SK-N-SH (cell line): Measurements from ENCODE around the gene AUTS2. TPM values are rescaled to one million over a fixed set of nuclear protein-coding genes. Genes with fewer than 3 reads are reported as not detected.

Experiments used
- CTCF ChIA-PET: fragments of 300-600, 350-600 bp; formaldehyde crosslinking; extraction: SDS; loops from one replicate; lab custom pipeline; 2021; lab: Yijun Ruan, JAX
- POLR2A ChIA-PET: fragments of 350-600 bp; sonication (Branson Sonifier 250); formaldehyde crosslinking; extraction: SDS; loops from one replicate; lab custom pipeline; 2020; ENCODE audit warnings: antibody characterized with exemption, inconsistent platforms; lab: Yijun Ruan, JAX
- DNase-seq: peaks from one replicate; pipeline ENCODE4 v3.0.0; 2012
- H2AFZ ChIP-seq: fragments of 200-600 bp; sonication (generic); 2 replicates; pipeline ENCODE4 v1.8.1; 2016; ENCODE audit warnings: antibody characterized with exemption, mild to moderate bottlenecking, low read depth
- H3F3A ChIP-seq: fragments of 200-600 bp; sonication (generic); replicated peaks from 2 replicates; pipeline ENCODE3; 2016; ENCODE audit warnings: antibody characterized with exemption, mild to moderate bottlenecking; ENCODE audit not compliant: insufficient read depth
- H3K27ac ChIP-seq, 2 experiments: fragments of 200-500 bp in 1 of 2; fragments of 200-600 bp in 1 of 2; sonication (Bioruptor generic) in 1 of 2; sonication (generic), shearing (Covaris generic) in 1 of 2; 2 replicates each; pipeline versions ENCODE4 v1.5.1 to v1.6.1; 2014 to 2016; ENCODE audit warnings: low read depth in 2 of 2, inconsistent platforms in 1 of 2, low read length in 1 of 2, mild to moderate bottlenecking in 1 of 2, mixed read lengths in 1 of 2
- H3K27me3 ChIP-seq: fragments of 200-600 bp; sonication (generic), shearing (Covaris generic); 2 replicates; pipeline ENCODE4 v1.6.1; 2016; ENCODE audit warnings: mixed run types; ENCODE audit not compliant: insufficient read depth
- H3K36me3 ChIP-seq, 2 experiments: fragments of 200-500 bp in 1 of 2; fragments of 200-600 bp in 1 of 2; sonication (Bioruptor generic) in 1 of 2; sonication (generic) in 1 of 2; replicated peaks in 1 of 2; 2 replicates each; pipeline versions ENCODE3 to v1.5.1; 2014 to 2016; ENCODE audit warnings: low read length in 1 of 2, mild to moderate bottlenecking in 1 of 2; ENCODE audit not compliant: insufficient read depth in 2 of 2, control insufficient read depth in 1 of 2
- H3K4me1 ChIP-seq, 2 experiments: fragments of 200-500 bp in 1 of 2; fragments of 200-600 bp in 1 of 2; sonication (Bioruptor generic) in 1 of 2; sonication (generic), shearing (Covaris generic) in 1 of 2; 2 replicates each; pipeline versions ENCODE4 v1.5.1 to v1.6.1; 2014 to 2016; ENCODE audit warnings: low read depth in 1 of 2, low read length in 1 of 2, mixed run types in 1 of 2; ENCODE audit not compliant: insufficient read depth in 2 of 2, control insufficient read depth in 1 of 2
- H3K4me2 ChIP-seq: fragments of 200-600 bp; sonication (generic), shearing (Covaris generic); 2 replicates; pipeline ENCODE4 v1.6.1; 2017; ENCODE audit warnings: mixed run types
- H3K4me3 ChIP-seq, 2 experiments: fragments of 200-500 bp in 1 of 2; fragments of 200-600 bp in 1 of 2; sonication (Bioruptor generic) in 1 of 2; sonication (generic), shearing (Covaris generic) in 1 of 2; 2 replicates each; pipeline versions ENCODE4 v1.5.1 to v1.8.1; 2014 to 2016; ENCODE audit warnings: low read depth in 2 of 2, inconsistent platforms in 1 of 2, low read length in 1 of 2, mild to moderate bottlenecking in 1 of 2, mixed read lengths in 1 of 2, moderate library complexity in 1 of 2
- H3K79me2 ChIP-seq: fragments of 200-600 bp; sonication (generic); 2 replicates; pipeline ENCODE4 v1.8.1; 2017; ENCODE audit warnings: mild to moderate bottlenecking; ENCODE audit not compliant: insufficient read depth
- H3K9ac ChIP-seq: fragments of 200-600 bp; sonication (generic); 2 replicates; pipeline ENCODE4 v1.6.1; 2017; ENCODE audit warnings: mixed run types
- H3K9me2 ChIP-seq: fragments of 200-600 bp; sonication (generic); 2 replicates; pipeline ENCODE4 v1.6.1; 2017; ENCODE audit warnings: mixed run types
- H3K9me3 ChIP-seq: fragments of 200-600 bp; sonication (generic); 2 replicates; pipeline ENCODE4 v1.6.1; 2017; ENCODE audit warnings: mixed run types, mild to moderate bottlenecking, moderate library complexity
- H4K20me1 ChIP-seq: fragments of 200-600 bp; sonication (generic); 2 replicates; pipeline ENCODE4 v1.6.1; 2017; ENCODE audit warnings: mild to moderate bottlenecking, mixed run types; ENCODE audit not compliant: insufficient read depth
- ELF1 ChIP-seq: IDR thresholded peaks from 2 replicates; pipeline ENCODE4 v1.4.0; 2012
- EP300 ChIP-seq, 2 experiments: IDR thresholded peaks; 2 replicates each; pipeline versions ENCODE4 v1.4.0 to v1.6.1; 2012; ENCODE audit warnings: borderline replicate concordance in 1 of 2, low read depth in 1 of 2, low read length in 1 of 2
- EZH2phosphoT487 ChIP-seq: fragments of 200-600 bp; sonication (generic); IDR thresholded peaks from 2 replicates; pipeline ENCODE4 v1.6.1; 2017; ENCODE audit warnings: low read depth, mixed run types, mild to moderate bottlenecking, antibody characterized with exemption, moderate library complexity, borderline replicate concordance
- GATA2 ChIP-seq: sonication (generic); formaldehyde crosslinking; IDR thresholded peaks from 2 replicates; pipeline ENCODE4 v1.5.0; 2020; ENCODE audit warnings: mild to moderate bottlenecking, missing genetic modification reagents
- JUND ChIP-seq: IDR thresholded peaks from 2 replicates; pipeline ENCODE4 v1.4.0; 2012
- ZBTB33 ChIP-seq: IDR thresholded peaks from 2 replicates; pipeline ENCODE4 v1.4.0; 2012; ENCODE audit warnings: low read depth, borderline replicate concordance
- WGBS: methylation state at CpG from one replicate; pipeline ENCODE4 v1.1.6; 2017; ENCODE audit warnings: low lambda C conversion rate; 5-methylcytosine and 5-hydroxymethylcytosine counted together
- polyA plus RNA-seq, 3 experiments: library from polyadenylated mRNA; depleted of rRNA; stranded (reverse); fragments of >200 nt; gene quantifications; 2 replicates each; pipeline ENCODE4 v1.2.3, GENCODE V29; 2012
- TF ChIP-seq, protein P1 (sequence below): IDR thresholded peaks from 2 replicates; pipeline ENCODE4; 2012

Gene AUTS2
- polyA plus RNA-seq, 1 of the 3 experiments (the other 2 are of a cell fraction), result 15.6 TPM

- peaks cover 3% of the 10 kb centered on the region for H3F3A ChIP-seq
- TF ChIP-seq EZH2phosphoT487 (no peak), ZBTB33 (no peak), GATA2 (peak; percentile 55)
- no peak overlapping the region for H3K4me3 ChIP-seq
- H3K36me3 ChIP-seq, result no peaks in the 10 kb centered on the region
- no peaks in the 10 kb centered on the region for H3K27me3 ChIP-seq
- no peak overlapping the region for H2AFZ ChIP-seq
- H3K9ac ChIP-seq, result no peak overlapping the region
- peaks cover 28% of the 10 kb centered on the region for H3K79me2 ChIP-seq
- peaks cover 25 to 48% of the 10 kb centered on the region in 2 experiments; a peak in 3 of 4 replicates for H3K4me1 ChIP-seq
- peaks cover 71% of the 10 kb centered on the region for H4K20me1 ChIP-seq
- no peaks in the 10 kb centered on the region for H3K9me3 ChIP-seq
- no peak overlapping the region for H3K4me2 ChIP-seq
- CTCF ChIA-PET, result interaction anchor here (0.6 to 1.3 kb wide), 6 partner anchors 19 to 123 kb away, joined by 3 read pairs; no protein-coding TSS in a partner anchor
- POLR2A ChIA-PET, result no interaction called here
- 81% methylated on average over 2 of the region's 2 CpGs for WGBS
- H3K9me2 ChIP-seq, result no peaks in the 10 kb centered on the region
- DNase-seq, result no peak
- no peak overlapping the region for H3K27ac ChIP-seq
These were observed 137.3 kb downstream of the AUTS2 start for GRCh38 chr7:69735582-69735981.

- Histone ChIP-seq H3K9ac (no peak overlapping the region), H3K4me3 (no peak overlapping the region), H3K9me3 (no peaks in the 10 kb centered on the region), H3K27ac (no peak overlapping the region), H3K36me3 (no peaks in the 10 kb centered on the region), H3K9me2 (no peaks in the 10 kb centered on the region), H3K4me2 (no peak overlapping the region), H3F3A (peaks cover 3% of the 10 kb centered on the region), H4K20me1 (peaks cover 72% of the 10 kb centered on the region), H3K27me3 (no peaks in the 10 kb centered on the region), H3K79me2 (peaks cover 23% of the 10 kb centered on the region), H2AFZ (no peak overlapping the region), H3K4me1 (peaks cover 25 to 48% of the 10 kb centered on the region in 2 experiments; a peak in 3 of 4 replicates)
- WGBS, result 82% methylated on average over 3 of the region's 3 CpGs
- TF ChIP-seq EP300 (IDR thresholded peaks at IDR 0.05; ENCODE audit: borderline replicate concordance in 1 of 2, low read depth in 1 of 2, low read length in 1 of 2) (0 out of 4 replicates have a peak, but pooled peaks of 1 of the 2 experiments have one; percentile 15), ELF1 (no peak)
- no peak for DNase-seq
- POLR2A ChIA-PET, result no interaction called here
- CTCF ChIA-PET, result interaction anchor here (1.0 to 1.3 kb wide), 4 partner anchors 18 to 74 kb away, joined by 3 read pairs; no protein-coding TSS in a partner anchor
These were observed 138.0 kb downstream of the AUTS2 start for GRCh38 chr7:69736126-69736810.

GRCh38 chr7:69738396-69738951 lies 140.2 kb downstream of the AUTS2 start:
- H3K4me3 ChIP-seq, result no peak overlapping the region
- H3K4me2 ChIP-seq, result no peak overlapping the region
- TF ChIP-seq, protein P1, sequence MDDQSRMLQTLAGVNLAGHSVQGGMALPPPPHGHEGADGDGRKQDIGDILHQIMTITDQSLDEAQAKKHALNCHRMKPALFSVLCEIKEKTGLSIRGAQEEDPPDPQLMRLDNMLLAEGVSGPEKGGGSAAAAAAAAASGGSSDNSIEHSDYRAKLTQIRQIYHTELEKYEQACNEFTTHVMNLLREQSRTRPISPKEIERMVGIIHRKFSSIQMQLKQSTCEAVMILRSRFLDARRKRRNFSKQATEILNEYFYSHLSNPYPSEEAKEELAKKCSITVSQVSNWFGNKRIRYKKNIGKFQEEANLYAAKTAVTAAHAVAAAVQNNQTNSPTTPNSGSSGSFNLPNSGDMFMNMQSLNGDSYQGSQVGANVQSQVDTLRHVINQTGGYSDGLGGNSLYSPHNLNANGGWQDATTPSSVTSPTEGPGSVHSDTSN, result peak; percentile 64
- peak in 1 of 2 experiments; percentile 41; a peak in 1 of 4 replicates for TF ChIP-seq EP300 (IDR thresholded peaks at IDR 0.05; ENCODE audit: borderline replicate concordance in 1 of 2, low read depth in 1 of 2, low read length in 1 of 2)
- TF ChIP-seq JUND, result no peak
- H3K9me3 ChIP-seq, result no peaks in the 10 kb centered on the region
- H3K27ac ChIP-seq, result peak overlapping the region in 1 of 2 experiments; percentile 89; a peak in 2 of 4 replicates
- DNase-seq, result no peak
- peaks cover 3% of the 10 kb centered on the region for H3F3A ChIP-seq
- H3K9me2 ChIP-seq, result no peaks in the 10 kb centered on the region
- H3K27me3 ChIP-seq, result no peaks in the 10 kb centered on the region
- H3K36me3 ChIP-seq, result no peaks in the 10 kb centered on the region
- peaks cover 25 to 48% of the 10 kb centered on the region in 2 experiments; a peak in 3 of 4 replicates for H3K4me1 ChIP-seq
- 56% methylated on average over 4 of the region's 4 CpGs for WGBS
- H4K20me1 ChIP-seq, result peaks cover 71% of the 10 kb centered on the region
- H2AFZ ChIP-seq, result no peak overlapping the region
- peaks cover 15% of the 10 kb centered on the region for H3K79me2 ChIP-seq
- no peak overlapping the region for H3K9ac ChIP-seq
- CTCF ChIA-PET, result interaction anchor here (1.2 kb wide), 2 partner anchors 11 to 22 kb away, joined by 3 to 4 read pairs; no protein-coding TSS in a partner anchor
- POLR2A ChIA-PET, result interaction anchor here (1.2 kb wide), 1 partner anchor 139 kb away, joined by 3 read pairs; no protein-coding TSS in a partner anchor
